Type B pancreatic cell (in vitro differentiated cells): Measurements from ENCODE around the gene RASSF5. TPM values are rescaled to one million over a fixed set of nuclear protein-coding genes. Genes with fewer than 3 reads are reported as not detected.

Source experiments
- DNase-seq: peaks from one replicate; pipeline ENCODE4 v3.0.0; 2021; ENCODE audit warnings: mixed read lengths; ENCODE audit not compliant: unreplicated experiment; ENCODE audit errors: extremely low spot score
- H3K27ac Mint-ChIP-seq: 2 replicates; pipeline ENCODE4 v1.8.0; 2021; ENCODE audit warnings: mild to moderate bottlenecking, mixed read lengths
- H3K27me3 Mint-ChIP-seq: 2 replicates; pipeline ENCODE4 v1.8.0; 2021; ENCODE audit warnings: mixed read lengths
- H3K36me3 Mint-ChIP-seq: 2 replicates; pipeline ENCODE4 v1.8.0; 2021; ENCODE audit warnings: mixed read lengths
- H3K4me1 Mint-ChIP-seq: one replicate; pipeline ENCODE4 v1.8.0; 2021; ENCODE audit warnings: mixed read lengths; ENCODE audit not compliant: unreplicated experiment
- H3K4me3 Mint-ChIP-seq: 2 replicates; pipeline ENCODE4 v1.8.0; 2021; ENCODE audit warnings: mild to moderate bottlenecking, mixed read lengths
- H3K9me3 Mint-ChIP-seq: 2 replicates; pipeline ENCODE4 v1.8.0; 2021; ENCODE audit warnings: mixed read lengths
- CTCF ChIP-seq: fragments of 200-600 bp; sonication (generic); conservative IDR thresholded peaks from 2 replicates; pipeline ENCODE4 v1.5.0; 2021; ENCODE audit warnings: antibody characterized with exemption, mild to moderate bottlenecking
- total RNA-seq: library from RNA; stranded (reverse); gene quantifications from 2 replicates; pipeline ENCODE4 v1.2.1, GENCODE V29; 2021; ENCODE audit warnings: low replicate concordance

RASSF5 gene
- total RNA-seq, 1 donor from 2014 or later: 3.8 TPM

- Mint-ChIP-seq H3K4me1 (peaks cover 36% of the 10 kb centered on the region), H3K9me3 (no peaks in the 10 kb centered on the region), H3K27me3 (peaks cover 43% of the 10 kb centered on the region), H3K36me3 (no peaks in the 10 kb centered on the region), H3K27ac (peak overlapping the region; percentile 89), H3K4me3 (peak overlapping the region; percentile 20)
- DNase-seq: no peak
- no peak for TF ChIP-seq CTCF
Measured at GRCh38 chr1:206513312-206514111, 6.2 kb downstream of the RASSF5 start.

GRCh38 chr1:206514813-206515387 lies 7.6 kb downstream of the RASSF5 start:
- no peak for TF ChIP-seq CTCF
- Mint-ChIP-seq H3K27ac (no peak overlapping the region), H3K4me1 (peaks cover 22% of the 10 kb centered on the region), H3K9me3 (no peaks in the 10 kb centered on the region), H3K4me3 (no peak overlapping the region), H3K27me3 (peaks cover 29% of the 10 kb centered on the region), H3K36me3 (no peaks in the 10 kb centered on the region)
- no peak for DNase-seq

GRCh38 chr1:206516728-206516990 lies 9.3 kb downstream of the RASSF5 start:
- H3K9me3 Mint-ChIP-seq: no peaks in the 10 kb centered on the region
- no peak for DNase-seq
- TF ChIP-seq CTCF: no peak
- no peaks in the 10 kb centered on the region for H3K36me3 Mint-ChIP-seq
- peaks cover 27% of the 10 kb centered on the region for H3K4me1 Mint-ChIP-seq
- H3K27ac Mint-ChIP-seq: no peak overlapping the region
- peaks cover 13% of the 10 kb centered on the region for H3K27me3 Mint-ChIP-seq
- H3K4me3 Mint-ChIP-seq: no peak overlapping the region

GRCh38 chr1:206517784-206518183 lies 10.5 kb downstream of the RASSF5 start:
- no peak for DNase-seq
- H3K4me3 Mint-ChIP-seq: no peak overlapping the region
- no peak for TF ChIP-seq CTCF
- H3K4me1 Mint-ChIP-seq: peaks cover 23% of the 10 kb centered on the region
- H3K27ac Mint-ChIP-seq: no peak overlapping the region
- H3K9me3 Mint-ChIP-seq: no peaks in the 10 kb centered on the region
- H3K27me3 Mint-ChIP-seq: peaks cover 6% of the 10 kb centered on the region
- no peaks in the 10 kb centered on the region for H3K36me3 Mint-ChIP-seq

- H3K27ac Mint-ChIP-seq: no peak overlapping the region
- peaks cover 23% of the 10 kb centered on the region for H3K4me1 Mint-ChIP-seq
- DNase-seq: no peak
- TF ChIP-seq CTCF: no peak
- H3K36me3 Mint-ChIP-seq: no peaks in the 10 kb centered on the region
- no peaks in the 10 kb centered on the region for H3K9me3 Mint-ChIP-seq
- H3K27me3 Mint-ChIP-seq: peaks cover 6% of the 10 kb centered on the region
- no peak overlapping the region for H3K4me3 Mint-ChIP-seq
Measured at GRCh38 chr1:206518206-206518605, 10.9 kb downstream of the RASSF5 start.
